ENCODE data around the gene INSL3. TPM values are rescaled to one million over a fixed set of nuclear protein-coding genes. Genes with fewer than 3 reads are reported as not detected.

INSL3 gene
- total and polyA plus RNA-seq, 2 of the 8 experiments (the other 6 are each of a cell fraction or from before 2014, with no cell fraction given) = 0.41 to 1.5 TPM

DNA sequence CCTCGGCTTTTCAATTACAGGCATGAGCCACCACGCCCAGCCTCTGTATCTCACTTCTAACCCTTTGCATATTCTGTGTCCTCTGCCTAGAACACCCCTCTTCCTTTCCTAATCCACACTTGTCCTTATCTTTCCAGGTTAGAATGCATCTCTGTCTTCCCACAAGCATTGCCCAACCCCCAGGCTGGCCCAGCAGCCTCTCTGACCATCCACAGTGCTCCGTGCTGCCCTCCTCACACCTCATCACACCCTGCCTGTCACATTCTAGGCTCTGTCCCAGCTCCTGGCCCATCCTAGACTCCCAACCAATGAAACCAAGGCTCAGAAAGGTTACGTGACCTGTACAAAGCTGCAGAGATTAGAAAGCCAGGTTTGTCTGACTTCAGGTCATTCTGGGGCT is 15.2 kb upstream of the INSL3 start:
- H2BK20ac ChIP-seq (ENCODE audit: low read length) = no peak overlapping the region
- H3K4me2 ChIP-seq (ENCODE audit: insufficient read depth in 1 of 2, low read depth in 2 of 2, low read length in 2 of 2) = no peak overlapping the region
- no peak for DNase-seq (ENCODE audit: low read depth in 1 of 2, low spot score in 2 of 2)
- H4K91ac ChIP-seq (replicated peaks; ENCODE audit: insufficient read length, low read length) = no peak overlapping the region
- 0 out of 2 replicates have a peak overlapping the region, but pooled peaks have one; percentile 39 for H2AK5ac ChIP-seq (ENCODE audit: low read depth, low read length)
- no peaks in the 10 kb centered on the region for H3K79me1 ChIP-seq (ENCODE audit: low read depth, low read length)
- H3K9ac ChIP-seq (replicated peaks in 1 of 4; ENCODE audit: extremely low read depth in 1 of 4, low read depth in 3 of 4, low read length in 3 of 4) = no peak overlapping the region
- H3K23ac ChIP-seq (ENCODE audit: insufficient read length) = no peak overlapping the region
- ChIA-PET POLR2A (ENCODE audit: partially characterized antibody) (interaction anchor here (12.5 kb wide), 1 partner anchor 26 kb away, joined by 133 read pairs; the partner anchor contains the start of gene RPL18A), CTCF (ENCODE audit: partially characterized antibody) (interaction anchor here (0.6 to 3.7 kb wide), 4 partner anchors 19 to 74 kb away, joined by 3 to 19 read pairs (median 4); partner anchors contain the start of gene RPL18A)
- no peak overlapping the region for H2BK15ac ChIP-seq (ENCODE audit: low read length)
- no peaks in the 10 kb centered on the region for H3K36me3 ChIP-seq (ENCODE audit: control insufficient read depth in 2 of 4, insufficient read depth in 4 of 4, low read length in 3 of 4)
- no peak overlapping the region for H2BK12ac ChIP-seq (ENCODE audit: low read depth, low read length)
- H4K5ac ChIP-seq (ENCODE audit: insufficient read length, low read depth, low read length) = no peak overlapping the region
- WGBS, 2 experiments (ENCODE audit: extremely low coverage in 1 of 2, insufficient coverage in 1 of 2, insufficient read length in 1 of 2, insufficient replicate concordance in 2 of 2, low coverage in 1 of 2, low lambda C conversion rate in 2 of 2, missing lambda C conversion rate in 1 of 2) = 85% methylated on average over 4 of the region's 4 CpGs; no CpG with 5 or more reads in 1 of the 2 experiments
- H3K9me3 ChIP-seq (ENCODE audit: insufficient read depth in 2 of 2, low read depth in 1 of 2, low read length in 1 of 2) = no peaks in the 10 kb centered on the region
- no peak overlapping the region for H3K18ac ChIP-seq (ENCODE audit: extremely low read depth, low read length)
- H3K27me3 ChIP-seq (replicated peaks in 1 of 4; ENCODE audit: control insufficient read depth in 3 of 4, extremely low read depth in 1 of 4, insufficient read depth in 3 of 4, low read length in 3 of 4) = peaks cover 0 to 3% (median 1%) of the 10 kb centered on the region in 4 experiments; a peak in 3 of 7 replicates
- H2BK120ac ChIP-seq (replicated peaks; ENCODE audit: low read depth, low read length) = no peak overlapping the region
- FAIRE-seq = no peak
- peaks cover 0 to 5% of the 10 kb centered on the region in 2 experiments for H4K20me1 ChIP-seq (replicated peaks in 1 of 2; ENCODE audit: control insufficient read depth in 1 of 2, insufficient read depth in 2 of 2, low read length in 2 of 2)
- H3K79me2 ChIP-seq (ENCODE audit: control insufficient read depth in 1 of 2, insufficient read depth in 2 of 2, low read length in 2 of 2) = no peaks in the 10 kb centered on the region
- H3K14ac ChIP-seq (ENCODE audit: insufficient read length) = no peak overlapping the region
- no peak overlapping the region for H2AFZ ChIP-seq (ENCODE audit: low read length)
- H3K27ac ChIP-seq (ENCODE audit: low read depth, low read length) = no peak overlapping the region
- H4K8ac ChIP-seq (ENCODE audit: extremely low read depth, insufficient read depth, low read length) = no peak overlapping the region
- peaks cover 4% of the 10 kb centered on the region for H3K23me2 ChIP-seq (ENCODE audit: low read depth, low read length)
- H3K4me3 ChIP-seq (ENCODE audit: extremely low read depth in 1 of 4, insufficient read depth in 2 of 4, low read depth in 3 of 4, low read length in 4 of 4) = no peak overlapping the region
- H3K4ac ChIP-seq (replicated peaks; ENCODE audit: insufficient read length, low read depth, low read length) = no peak overlapping the region
- peaks cover 0 to 10% (median 5%) of the 10 kb centered on the region in 4 experiments; a peak in 3 of 7 replicates for H3K4me1 ChIP-seq (replicated peaks in 1 of 4; ENCODE audit: control insufficient read depth in 3 of 4, insufficient read depth in 4 of 4, low read length in 3 of 4)
- H2BK5ac ChIP-seq (ENCODE audit: low read depth, low read length) = no peak overlapping the region
- no peak overlapping the region for H3K56ac ChIP-seq (replicated peaks; ENCODE audit: insufficient read length, low read depth, low read length)
- TF ChIP-seq TEAD4 (IDR thresholded peaks at IDR 0.05; ENCODE audit: low read depth, low read length) = no peak

Measured in H1 (cell line).